Activated effector memory CD4-positive, alpha-beta T cell treated with anti-CD3 and anti-CD28 coated beads, Interleukin-2, amount 50 U/mL, for 16 hours (primary cell): ENCODE data around the gene HSPA1B.
"Not testable (repeated sequence)": the region's sequence is repeated elsewhere in the genome, so short reads cannot be mapped to it uniquely, and the experiment has no call there.

Source experiments
- DNase-seq: peaks from one replicate; pipeline ENCODE4 v3.0.0-alpha.2; 2020

HSPA1B gene

GRCh38 chr6:31829633-31830283 is 2.2 kb downstream of the HSPA1B start:
- DNase-seq, result no peak

- DNase-seq, result no peak
Observed at GRCh38 chr6:31830886-31831335, 3.4 kb downstream of the HSPA1B start.

GRCh38 chr6:31831350-31832215 is 4.0 kb downstream of the HSPA1B start:
- no peak for DNase-seq

GRCh38 chr6:31834367-31835250 is 7.1 kb downstream of the HSPA1B start:
- DNase-seq, result peak; percentile 92

GRCh38 chr6:31836047-31836473 is 8.5 kb downstream of the HSPA1B start:
- no peak for DNase-seq

- no peak for DNase-seq
Observed at GRCh38 chr6:31836474-31837368, 9.2 kb downstream of the HSPA1B start.

GRCh38 chr6:31837369-31838113 is 10.0 kb downstream of the HSPA1B start:
- no peak for DNase-seq

GRCh38 chr6:31838114-31838553 is 10.6 kb downstream of the HSPA1B start:
- not testable (repeated sequence) for DNase-seq

- DNase-seq, result no peak
Observed at GRCh38 chr6:31838968-31839367, 11.4 kb downstream of the HSPA1B start.

GRCh38 chr6:31839779-31840126 is 12.2 kb downstream of the HSPA1B start:
- DNase-seq, result not testable (repeated sequence)

- DNase-seq, result no peak
Observed at GRCh38 chr6:31842053-31842452, 14.5 kb downstream of the HSPA1B start.

GRCh38 chr6:31844507-31844906 is 17.0 kb downstream of the HSPA1B start:
- DNase-seq, result no peak

GRCh38 chr6:31847276-31847978 is 19.9 kb downstream of the HSPA1B start:
- DNase-seq, result no peak

GRCh38 chr6:31850765-31851484 is 23.4 kb downstream of the HSPA1B start:
- no peak for DNase-seq

- DNase-seq, result no peak
Observed at GRCh38 chr6:31851485-31851832, 23.9 kb downstream of the HSPA1B start.

GRCh38 chr6:31851980-31852718 is 24.6 kb downstream of the HSPA1B start:
- not testable (repeated sequence) for DNase-seq

GRCh38 chr6:31857774-31858173 is 30.2 kb downstream of the HSPA1B start:
- not testable (repeated sequence) for DNase-seq

- DNase-seq, result no peak
Observed at GRCh38 chr6:31858707-31859106, 31.2 kb downstream of the HSPA1B start.

- DNase-seq, result no peak
Observed at GRCh38 chr6:31859923-31860322, 32.4 kb downstream of the HSPA1B start.
